GM23338 (cell line): ENCODE measurements around the gene ROCK2. TPM values are rescaled to one million over a fixed set of nuclear protein-coding genes. Genes with fewer than 3 reads are reported as not detected.

Experiments used
- ATAC-seq: fragments of 200-7000 bp; cut with Tn5 transposase; 3 replicates; pipeline ENCODE4 v1.9.1; 2020
- DNase-seq: peaks from one replicate; pipeline ENCODE4 v3.0.0-alpha.2; 2015; ENCODE audit warnings: low spot score
- H2AFZ ChIP-seq: fragments of 200-600 bp; sonication (generic); 2 replicates; pipeline ENCODE4 v1.8.0; 2016; ENCODE audit warnings: antibody characterized with exemption, mild to moderate bottlenecking, moderate library complexity
- H3F3A ChIP-seq: fragments of 200-600 bp; sonication (generic); replicated peaks from 2 replicates; pipeline ENCODE4 v1.8.0; 2017; ENCODE audit warnings: antibody characterized with exemption, mixed run types, low read depth
- H3K27ac ChIP-seq: fragments of 200-600 bp; sonication (generic); 2 replicates; pipeline ENCODE4 v1.6.1; 2016; ENCODE audit warnings: low read depth
- H3K27me3 ChIP-seq: fragments of 200-600 bp; sonication (generic); 2 replicates; pipeline ENCODE4 v1.8.0; 2016; ENCODE audit warnings: mild to moderate bottlenecking, mixed run types, moderate library complexity; ENCODE audit not compliant: insufficient read depth
- H3K36me3 ChIP-seq: fragments of 200-600 bp; sonication (generic); 2 replicates; pipeline ENCODE4 v1.8.0; 2016; ENCODE audit warnings: mild to moderate bottlenecking; ENCODE audit not compliant: insufficient read depth
- H3K4me1 ChIP-seq: fragments of 200-600 bp; sonication (generic); 2 replicates; pipeline ENCODE4 v1.8.0; 2016; ENCODE audit warnings: mild to moderate bottlenecking, moderate library complexity; ENCODE audit not compliant: insufficient read depth
- H3K4me2 ChIP-seq: fragments of 200-600 bp; sonication (generic); 2 replicates; pipeline ENCODE4 v1.7.1; 2017; ENCODE audit warnings: mixed run types
- H3K4me3 ChIP-seq: fragments of 200-600 bp; sonication (generic); 2 replicates; pipeline ENCODE4 v1.6.1; 2016; ENCODE audit warnings: mixed run types
- H3K79me2 ChIP-seq: fragments of 200-600 bp; sonication (generic); replicated peaks from 2 replicates; pipeline ENCODE4 v1.8.0; 2017; ENCODE audit warnings: mild to moderate bottlenecking; ENCODE audit not compliant: insufficient read depth
- H3K9me2 ChIP-seq: fragments of 200-600 bp; sonication (generic); 2 replicates; pipeline ENCODE4 v1.8.0; 2017; ENCODE audit not compliant: insufficient read depth
- H4K20me1 ChIP-seq: fragments of 200-600 bp; sonication (generic); replicated peaks from 2 replicates; pipeline ENCODE4 v1.8.0; 2017; ENCODE audit warnings: mild to moderate bottlenecking; ENCODE audit not compliant: insufficient read depth
- H3K27ac Mint-ChIP-seq: 2 replicates; pipeline ENCODE4 v1.8.0; 2020; ENCODE audit warnings: inconsistent platforms, mild to moderate bottlenecking, moderate library complexity, mixed read lengths
- H3K27me3 Mint-ChIP-seq: 3 replicates; pipeline ENCODE4 v1.8.0; 2022; ENCODE audit warnings: low read depth, mild to moderate bottlenecking, moderate library complexity, mixed read lengths, inconsistent platforms; ENCODE audit not compliant: insufficient read depth, poor library complexity
- H3K36me3 Mint-ChIP-seq: 3 replicates; pipeline ENCODE4 v1.8.0; 2021; ENCODE audit warnings: low read depth, mild to moderate bottlenecking, inconsistent platforms, moderate library complexity, mixed read lengths
- H3K4me1 Mint-ChIP-seq: 3 replicates; pipeline ENCODE4 v1.8.0; 2020; ENCODE audit warnings: mild to moderate bottlenecking, inconsistent platforms, mixed read lengths
- H3K4me3 Mint-ChIP-seq: 3 replicates; pipeline ENCODE4 v1.8.0; 2021; ENCODE audit warnings: moderate library complexity, mild to moderate bottlenecking, inconsistent platforms, mixed read lengths
- H3K9me3 Mint-ChIP-seq: 3 replicates; pipeline ENCODE4 v1.8.0; 2020; ENCODE audit warnings: moderate library complexity, mild to moderate bottlenecking, inconsistent platforms, mixed read lengths
- CREB1 ChIP-seq: fragments of 250-450 bp; sonication (Bioruptor Pico); IDR thresholded peaks from 2 replicates; pipeline ENCODE4 v1.5.0; 2020; ENCODE audit warnings: low read depth, mild to moderate bottlenecking, moderate library complexity
- JUNB ChIP-seq: IDR thresholded peaks from one replicate; pipeline ENCODE4 v1.6.1; 2016; ENCODE audit warnings: antibody characterized with exemption; ENCODE audit not compliant: unreplicated experiment
- NANOG ChIP-seq: IDR thresholded peaks from 2 replicates; pipeline ENCODE4 v1.6.1; 2016; ENCODE audit warnings: antibody characterized with exemption, borderline replicate concordance
- ZNF331 ChIP-seq: fragments of 250-450 bp; sonication (Bioruptor Pico); IDR thresholded peaks from 2 replicates; pipeline ENCODE4 v1.5.0; 2020; ENCODE audit warnings: low read depth, mild to moderate bottlenecking, moderate library complexity
- polyA plus RNA-seq: library from polyadenylated mRNA; unstranded; fragments of >200 nt; fragmentation: Nextera tagmentation; extraction: Ambion mirVana; gene quantifications from 2 replicates; pipeline ENCODE4 v1.2.1, GENCODE V29; 2016
- total RNA-seq: library from RNA; depleted of rRNA; stranded (reverse); fragments of >200 nt; shearing (Covaris generic); gene quantifications from 2 replicates; pipeline ENCODE4 v1.2.3, GENCODE V29; 2014
- TF ChIP-seq, protein P1 (sequence below): fragments of 250-450 bp; sonication (Bioruptor Pico); IDR thresholded peaks from 2 replicates; pipeline ENCODE4 v1.5.0; 2020; ENCODE audit warnings: mild to moderate bottlenecking, moderate library complexity
- TF ChIP-seq, protein P2 (sequence below), 2 experiments: fragments of 200-600 bp in 1 of 2; sonication (generic) in 1 of 2; conservative IDR thresholded peaks; 2 replicates each; pipeline versions ENCODE4 v1.5.1 to v1.6.1; 2016 to 2017; ENCODE audit warnings: antibody characterized with exemption in 2 of 2, low read depth in 2 of 2, mild to moderate bottlenecking in 2 of 2, moderate library complexity in 1 of 2

The ROCK2 gene
- total and polyA plus RNA-seq, 2 experiments from 2014 or later: 16.4 to 28.0 TPM

DNA sequence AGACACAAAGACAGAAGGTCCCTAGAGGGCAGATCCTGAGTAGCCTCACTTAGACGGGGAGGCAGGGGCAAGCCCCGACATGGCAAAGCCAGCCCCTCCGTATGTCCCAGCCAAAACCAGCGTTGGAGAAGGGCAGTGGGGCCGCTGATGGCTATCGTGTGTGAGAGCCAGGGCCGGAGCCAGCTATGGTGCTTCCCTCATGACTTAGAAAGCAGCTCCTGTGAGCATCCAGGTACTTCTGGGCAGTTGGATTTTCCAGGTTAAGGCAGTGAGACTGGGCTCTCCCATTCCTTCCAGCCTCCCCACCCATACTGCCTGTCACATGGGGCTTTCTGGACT lies 31.2 kb upstream of the ROCK2 start (continued):
- TF ChIP-seq, protein P1, sequence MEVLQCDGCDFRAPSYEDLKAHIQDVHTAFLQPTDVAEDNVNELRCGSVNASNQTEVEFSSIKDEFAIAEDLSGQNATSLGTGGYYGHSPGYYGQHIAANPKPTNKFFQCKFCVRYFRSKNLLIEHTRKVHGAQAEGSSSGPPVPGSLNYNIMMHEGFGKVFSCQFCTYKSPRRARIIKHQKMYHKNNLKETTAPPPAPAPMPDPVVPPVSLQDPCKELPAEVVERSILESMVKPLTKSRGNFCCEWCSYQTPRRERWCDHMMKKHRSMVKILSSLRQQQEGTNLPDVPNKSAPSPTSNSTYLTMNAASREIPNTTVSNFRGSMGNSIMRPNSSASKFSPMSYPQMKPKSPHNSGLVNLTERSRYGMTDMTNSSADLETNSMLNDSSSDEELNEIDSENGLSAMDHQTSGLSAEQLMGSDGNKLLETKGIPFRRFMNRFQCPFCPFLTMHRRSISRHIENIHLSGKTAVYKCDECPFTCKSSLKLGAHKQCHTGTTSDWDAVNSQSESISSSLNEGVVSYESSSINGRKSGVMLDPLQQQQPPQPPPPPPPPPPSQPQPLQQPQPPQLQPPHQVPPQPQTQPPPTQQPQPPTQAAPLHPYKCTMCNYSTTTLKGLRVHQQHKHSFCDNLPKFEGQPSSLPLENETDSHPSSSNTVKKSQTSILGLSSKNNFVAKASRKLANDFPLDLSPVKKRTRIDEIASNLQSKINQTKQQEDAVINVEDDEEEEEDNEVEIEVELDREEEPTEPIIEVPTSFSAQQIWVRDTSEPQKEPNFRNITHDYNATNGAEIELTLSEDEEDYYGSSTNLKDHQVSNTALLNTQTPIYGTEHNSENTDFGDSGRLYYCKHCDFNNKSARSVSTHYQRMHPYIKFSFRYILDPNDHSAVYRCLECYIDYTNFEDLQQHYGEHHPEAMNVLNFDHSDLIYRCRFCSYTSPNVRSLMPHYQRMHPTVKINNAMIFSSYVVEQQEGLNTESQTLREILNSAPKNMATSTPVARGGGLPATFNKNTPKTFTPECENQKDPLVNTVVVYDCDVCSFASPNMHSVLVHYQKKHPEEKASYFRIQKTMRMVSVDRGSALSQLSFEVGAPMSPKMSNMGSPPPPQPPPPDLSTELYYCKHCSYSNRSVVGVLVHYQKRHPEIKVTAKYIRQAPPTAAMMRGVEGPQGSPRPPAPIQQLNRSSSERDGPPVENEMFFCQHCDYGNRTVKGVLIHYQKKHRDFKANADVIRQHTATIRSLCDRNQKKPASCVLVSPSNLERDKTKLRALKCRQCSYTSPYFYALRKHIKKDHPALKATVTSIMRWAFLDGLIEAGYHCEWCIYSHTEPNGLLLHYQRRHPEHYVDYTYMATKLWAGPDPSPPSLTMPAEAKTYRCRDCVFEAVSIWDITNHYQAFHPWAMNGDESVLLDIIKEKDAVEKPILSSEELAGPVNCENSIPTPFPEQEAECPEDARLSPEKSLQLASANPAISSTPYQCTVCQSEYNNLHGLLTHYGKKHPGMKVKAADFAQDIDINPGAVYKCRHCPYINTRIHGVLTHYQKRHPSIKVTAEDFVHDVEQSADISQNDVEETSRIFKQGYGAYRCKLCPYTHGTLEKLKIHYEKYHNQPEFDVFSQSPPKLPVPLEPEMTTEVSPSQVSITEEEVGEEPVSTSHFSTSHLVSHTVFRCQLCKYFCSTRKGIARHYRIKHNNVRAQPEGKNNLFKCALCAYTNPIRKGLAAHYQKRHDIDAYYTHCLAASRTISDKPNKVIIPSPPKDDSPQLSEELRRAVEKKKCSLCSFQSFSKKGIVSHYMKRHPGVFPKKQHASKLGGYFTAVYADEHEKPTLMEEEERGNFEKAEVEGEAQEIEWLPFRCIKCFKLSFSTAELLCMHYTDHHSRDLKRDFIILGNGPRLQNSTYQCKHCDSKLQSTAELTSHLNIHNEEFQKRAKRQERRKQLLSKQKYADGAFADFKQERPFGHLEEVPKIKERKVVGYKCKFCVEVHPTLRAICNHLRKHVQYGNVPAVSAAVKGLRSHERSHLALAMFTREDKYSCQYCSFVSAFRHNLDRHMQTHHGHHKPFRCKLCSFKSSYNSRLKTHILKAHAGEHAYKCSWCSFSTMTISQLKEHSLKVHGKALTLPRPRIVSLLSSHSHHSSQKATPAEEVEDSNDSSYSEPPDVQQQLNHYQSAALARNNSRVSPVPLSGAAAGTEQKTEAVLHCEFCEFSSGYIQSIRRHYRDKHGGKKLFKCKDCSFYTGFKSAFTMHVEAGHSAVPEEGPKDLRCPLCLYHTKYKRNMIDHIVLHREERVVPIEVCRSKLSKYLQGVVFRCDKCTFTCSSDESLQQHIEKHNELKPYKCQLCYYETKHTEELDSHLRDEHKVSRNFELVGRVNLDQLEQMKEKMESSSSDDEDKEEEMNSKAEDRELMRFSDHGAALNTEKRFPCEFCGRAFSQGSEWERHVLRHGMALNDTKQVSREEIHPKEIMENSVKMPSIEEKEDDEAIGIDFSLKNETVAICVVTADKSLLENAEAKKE (CRISPR knock-in tag): no peak
- TF ChIP-seq, protein P2, sequence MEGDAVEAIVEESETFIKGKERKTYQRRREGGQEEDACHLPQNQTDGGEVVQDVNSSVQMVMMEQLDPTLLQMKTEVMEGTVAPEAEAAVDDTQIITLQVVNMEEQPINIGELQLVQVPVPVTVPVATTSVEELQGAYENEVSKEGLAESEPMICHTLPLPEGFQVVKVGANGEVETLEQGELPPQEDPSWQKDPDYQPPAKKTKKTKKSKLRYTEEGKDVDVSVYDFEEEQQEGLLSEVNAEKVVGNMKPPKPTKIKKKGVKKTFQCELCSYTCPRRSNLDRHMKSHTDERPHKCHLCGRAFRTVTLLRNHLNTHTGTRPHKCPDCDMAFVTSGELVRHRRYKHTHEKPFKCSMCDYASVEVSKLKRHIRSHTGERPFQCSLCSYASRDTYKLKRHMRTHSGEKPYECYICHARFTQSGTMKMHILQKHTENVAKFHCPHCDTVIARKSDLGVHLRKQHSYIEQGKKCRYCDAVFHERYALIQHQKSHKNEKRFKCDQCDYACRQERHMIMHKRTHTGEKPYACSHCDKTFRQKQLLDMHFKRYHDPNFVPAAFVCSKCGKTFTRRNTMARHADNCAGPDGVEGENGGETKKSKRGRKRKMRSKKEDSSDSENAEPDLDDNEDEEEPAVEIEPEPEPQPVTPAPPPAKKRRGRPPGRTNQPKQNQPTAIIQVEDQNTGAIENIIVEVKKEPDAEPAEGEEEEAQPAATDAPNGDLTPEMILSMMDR (conservative IDR thresholded peaks at IDR 0.05; ENCODE audit: low read depth in 2 of 2): no peak

DNA sequence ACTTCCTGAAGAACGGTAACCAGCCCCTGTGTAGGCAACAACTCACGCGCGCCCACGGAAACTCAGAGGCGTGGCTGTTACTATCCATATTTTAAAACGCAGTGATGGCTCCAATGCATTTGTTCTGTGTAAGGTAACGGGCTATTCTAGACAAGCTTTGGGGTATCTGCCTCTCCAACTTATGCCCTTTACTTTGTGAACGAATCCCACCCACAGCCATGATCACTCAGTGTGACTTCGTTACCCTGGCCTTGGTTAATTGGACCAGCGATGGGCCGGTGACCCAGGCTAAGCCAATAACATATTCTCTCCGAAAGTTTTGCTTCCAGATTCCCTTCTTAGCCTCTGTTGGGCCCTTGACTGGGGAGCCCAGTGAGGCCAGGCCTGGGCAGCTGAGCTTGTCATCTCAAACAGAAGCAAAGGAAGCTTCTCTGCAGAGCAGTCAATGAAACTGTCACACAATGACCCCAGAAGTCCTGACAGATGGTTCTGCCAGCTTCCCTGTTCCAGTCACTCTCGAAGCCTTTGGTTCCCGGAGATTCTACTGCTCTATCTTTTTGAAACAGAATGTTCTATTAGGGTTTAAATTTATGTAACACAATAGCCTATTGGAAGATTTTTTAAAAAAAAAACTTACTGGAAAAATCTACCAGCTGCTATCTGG lies 30.7 kb upstream of the ROCK2 start:
- Histone ChIP-seq H3K27ac (no peak overlapping the region), H3K4me1 (peaks cover 9% of the 10 kb centered on the region; the same call in 1 of the 2 replicates), H3K79me2 (no peaks in the 10 kb centered on the region), H3K4me2 (0 out of 2 replicates have a peak overlapping the region, but pooled peaks have one; percentile 41), H3K9me2 (0 out of 2 replicates have a peak, but pooled peaks cover 3% of the 10 kb centered on the region), H2AFZ (peak overlapping the region; percentile 85), H4K20me1 (no peaks in the 10 kb centered on the region), H3K4me3 (no peak overlapping the region), H3K36me3 (no peaks in the 10 kb centered on the region), H3F3A (no peaks in the 10 kb centered on the region), H3K27me3 (no peaks in the 10 kb centered on the region)
- Mint-ChIP-seq H3K4me1 (peaks cover 16% of the 10 kb centered on the region), H3K36me3 (no peaks in the 10 kb centered on the region; the same call in 2 of the 3 replicates), H3K9me3 (no peaks in the 10 kb centered on the region), H3K4me3 (no peak overlapping the region), H3K27ac (no peak overlapping the region), H3K27me3 (peaks cover 4% of the 10 kb centered on the region)
- DNase-seq (no peak), ATAC-seq (no peak)
- no peak for TF ChIP-seq ZNF331
- no peak for TF ChIP-seq JUNB
- TF ChIP-seq, protein P1 (CRISPR knock-in tag): no peak
- TF ChIP-seq CREB1: no peak
- TF ChIP-seq NANOG: no peak
